Ishikawa (cell line): ENCODE results near the gene MEPCE.

Experiments used
- CEBPB ChIP-seq: IDR thresholded peaks from 2 replicates; pipeline ENCODE4 v1.6.1; 2012
- EGR1 ChIP-seq: IDR thresholded peaks from 2 replicates; pipeline ENCODE4 v1.6.1; 2012
- NFIC ChIP-seq: IDR thresholded peaks from 2 replicates; pipeline ENCODE4 v1.6.1; 2012
- RAD21 ChIP-seq: IDR thresholded peaks from 2 replicates; pipeline ENCODE4 v1.6.1; 2012; ENCODE audit warnings: low read depth

DNA sequence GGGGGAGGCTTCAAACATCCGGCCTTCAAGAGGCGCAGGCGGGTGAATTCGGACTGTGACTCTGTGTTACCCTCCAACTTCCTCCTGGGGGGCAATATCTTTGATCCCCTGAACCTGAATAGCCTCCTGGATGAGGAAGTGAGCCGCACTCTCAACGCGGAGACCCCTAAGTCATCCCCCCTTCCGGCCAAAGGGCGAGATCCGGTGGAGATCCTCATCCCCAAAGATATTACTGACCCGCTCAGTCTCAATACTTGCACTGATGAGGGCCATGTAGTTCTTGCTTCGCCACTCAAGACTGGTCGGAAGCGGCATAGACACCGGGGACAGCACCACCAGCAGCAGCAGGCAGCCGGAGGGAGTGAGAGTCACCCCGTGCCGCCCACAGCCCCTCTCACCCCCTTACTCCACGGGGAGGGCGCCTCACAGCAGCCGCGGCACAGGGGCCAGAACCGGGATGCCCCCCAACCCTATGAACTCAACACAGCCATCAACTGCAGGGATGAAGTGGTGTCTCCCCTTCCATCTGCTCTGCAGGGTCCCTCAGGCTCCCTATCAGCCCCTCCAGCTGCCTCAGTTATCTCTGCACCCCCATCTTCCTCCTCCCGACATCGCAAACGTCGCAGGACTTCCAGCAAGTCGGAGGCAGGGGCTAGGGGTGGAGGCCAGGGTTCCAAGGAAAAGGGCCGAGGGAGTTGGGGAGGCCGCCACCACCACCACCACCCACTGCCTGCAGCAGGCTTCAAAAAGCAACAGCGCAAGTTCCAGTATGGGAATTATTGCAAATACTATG, 1.1 kb downstream of the MEPCE start:
- TF ChIP-seq RAD21 = no peak
- TF ChIP-seq CEBPB = no peak
- TF ChIP-seq EGR1 = no peak
- TF ChIP-seq NFIC = no peak
